Smooth muscle cell (in vitro differentiated cells): ENCODE results near the gene CD3G. TPM values are rescaled to one million over a fixed set of nuclear protein-coding genes. Genes with fewer than 3 reads are reported as not detected.
"Not testable (repeated sequence)": the region's sequence is repeated elsewhere in the genome, so short reads cannot be mapped to it uniquely, and the experiment has no call there.

ENCODE experiments used
- DNase-seq: peaks from one replicate; lab custom pipeline; 2025; ENCODE audit not compliant: unreplicated experiment; lab: John Stamatoyannopoulos, UW
- H2AFZ ChIP-seq: fragments of 200-600 bp; sonication (generic); 2 replicates; pipeline ENCODE4 v1.6.0; 2016; ENCODE audit warnings: antibody characterized with exemption, low read depth, mild to moderate bottlenecking
- H3F3A ChIP-seq: fragments of 200-600 bp; sonication (generic); 2 replicates; pipeline ENCODE4 v1.6.0; 2017; ENCODE audit warnings: antibody characterized with exemption, low read depth
- H3K27ac ChIP-seq: fragments of 200-600 bp; sonication (generic); 2 replicates; pipeline ENCODE4 v1.5.1; 2016; ENCODE audit warnings: low read depth, mild to moderate bottlenecking
- H3K27me3 ChIP-seq: fragments of 200-600 bp; sonication (generic); 2 replicates; pipeline ENCODE4 v1.6.1; 2016; ENCODE audit warnings: low read depth, mild to moderate bottlenecking
- H3K36me3 ChIP-seq: fragments of 200-600 bp; sonication (generic); 2 replicates; pipeline ENCODE4 v1.5.1; 2016; ENCODE audit warnings: low read depth
- H3K4me1 ChIP-seq: fragments of 200-600 bp; sonication (generic); 2 replicates; pipeline ENCODE4 v1.5.1; 2016; ENCODE audit warnings: low read depth
- H3K4me2 ChIP-seq: fragments of 200-600 bp; sonication (generic); 2 replicates; pipeline ENCODE4 v1.6.0; 2016; ENCODE audit warnings: mild to moderate bottlenecking
- H3K4me3 ChIP-seq: fragments of 200-600 bp; sonication (generic); 2 replicates; pipeline ENCODE4 v1.5.1; 2016; ENCODE audit warnings: mild to moderate bottlenecking
- H3K79me2 ChIP-seq: fragments of 200-600 bp; sonication (generic); 2 replicates; pipeline ENCODE4 v1.6.0; 2016; ENCODE audit warnings: low read depth, mild to moderate bottlenecking
- H3K9ac ChIP-seq: fragments of 200-600 bp; sonication (generic); 2 replicates; pipeline ENCODE4 v1.6.0; 2016; ENCODE audit warnings: low read depth
- H3K9me3 ChIP-seq: fragments of 200-600 bp; sonication (generic); replicated peaks from 2 replicates; pipeline ENCODE4 v1.5.1; 2016; ENCODE audit warnings: low read depth
- H4K20me1 ChIP-seq: fragments of 200-600 bp; sonication (generic); 2 replicates; pipeline ENCODE4 v1.6.0; 2016; ENCODE audit warnings: low read depth
- CTCF ChIP-seq: fragments of 200-600 bp; sonication (generic); IDR thresholded peaks from 2 replicates; pipeline ENCODE4 v1.5.1; 2017; ENCODE audit warnings: borderline replicate concordance, mild to moderate bottlenecking, antibody characterized with exemption; ENCODE audit not compliant: insufficient read depth, poor library complexity, severe bottlenecking
- WGBS: methylation state at CpG from one replicate; pipeline ENCODE4 v1.1.7; 2016; ENCODE audit warnings: low lambda C conversion rate; 5-methylcytosine and 5-hydroxymethylcytosine counted together
- polyA plus RNA-seq: library from polyadenylated mRNA; unstranded; fragments of >200 nt; fragmentation: Nextera tagmentation; extraction: Ambion mirVana; gene quantifications from 2 replicates; pipeline ENCODE4 v1.2.1, GENCODE V29; 2016
- total RNA-seq: library from RNA; depleted of rRNA; stranded (reverse); fragments of >200 nt; gene quantifications from 2 replicates; pipeline ENCODE4 v1.2.3, GENCODE V29; 2014

The CD3G gene
- total and polyA plus RNA-seq, 2 experiments from 2014 or later = not detected

- no peak for DNase-seq
- H3K36me3 ChIP-seq = no peaks in the 10 kb centered on the region
- H3K4me1 ChIP-seq = no peaks in the 10 kb centered on the region
- H3K9ac ChIP-seq = no peak overlapping the region
- no peak overlapping the region for H3K4me2 ChIP-seq
- H3K27ac ChIP-seq = no peak overlapping the region
- no peak for TF ChIP-seq CTCF
- H2AFZ ChIP-seq = no peak overlapping the region
- 86% methylated on average over 8 of the region's 8 CpGs for WGBS
- no peaks in the 10 kb centered on the region for H3K9me3 ChIP-seq
- peaks cover 31% of the 10 kb centered on the region for H3K27me3 ChIP-seq
- H3K4me3 ChIP-seq = no peak overlapping the region
- no peaks in the 10 kb centered on the region for H3F3A ChIP-seq
- H4K20me1 ChIP-seq = no peaks in the 10 kb centered on the region
- no peaks in the 10 kb centered on the region for H3K79me2 ChIP-seq
Observed at GRCh38 chr11:118305726-118306125, 38.4 kb upstream of the CD3G start.

GRCh38 chr11:118306556-118306955, 37.6 kb upstream of the CD3G start:
- Histone ChIP-seq H3K9ac (no peak overlapping the region), H3K4me1 (no peaks in the 10 kb centered on the region), H2AFZ (no peak overlapping the region), H3K4me3 (no peak overlapping the region), H3K36me3 (no peaks in the 10 kb centered on the region), H3K27ac (no peak overlapping the region), H3F3A (no peaks in the 10 kb centered on the region), H3K9me3 (no peaks in the 10 kb centered on the region), H4K20me1 (no peaks in the 10 kb centered on the region), H3K4me2 (no peak overlapping the region), H3K27me3 (peaks cover 23% of the 10 kb centered on the region), H3K79me2 (no peaks in the 10 kb centered on the region)
- DNase-seq = no peak
- WGBS = 50% methylated on average over 2 of the region's 2 CpGs
- no peak for TF ChIP-seq CTCF

GRCh38 chr11:118308995-118309528, 35.1 kb upstream of the CD3G start:
- not testable (repeated sequence) for DNase-seq, H3K36me3 ChIP-seq, H3F3A ChIP-seq, H3K79me2 ChIP-seq, H4K20me1 ChIP-seq, H3K4me3 ChIP-seq, H3K27me3 ChIP-seq, H3K4me1 ChIP-seq, H3K4me2 ChIP-seq, H3K27ac ChIP-seq, H3K9me3 ChIP-seq, H3K9ac ChIP-seq, H2AFZ ChIP-seq
- WGBS = 94% methylated on average over 5 of the region's 5 CpGs

GRCh38 chr11:118310271-118310670, 33.9 kb upstream of the CD3G start:
- Histone ChIP-seq H2AFZ (no peak overlapping the region), H3K79me2 (no peaks in the 10 kb centered on the region), H3K4me3 (no peak overlapping the region), H3K4me1 (peaks cover 3% of the 10 kb centered on the region), H3K9ac (no peak overlapping the region), H3K27me3 (peaks cover 7% of the 10 kb centered on the region), H4K20me1 (no peaks in the 10 kb centered on the region), H3F3A (no peaks in the 10 kb centered on the region), H3K36me3 (no peaks in the 10 kb centered on the region), H3K4me2 (no peak overlapping the region), H3K9me3 (no peaks in the 10 kb centered on the region), H3K27ac (no peak overlapping the region)
- TF ChIP-seq CTCF = no peak
- WGBS = 96% methylated on average over 3 of the region's 3 CpGs
- no peak for DNase-seq
